Pancreas (tissue), 10 donors: ENCODE measurements around the gene MIEF1. TPM values are rescaled to one million over a fixed set of nuclear protein-coding genes. Genes with fewer than 3 reads are reported as not detected.

Experiments
- ATAC-seq, 4 donors: fragments of 200-7000 bp; cut with Tn5 transposase; one replicate each; pipeline versions ENCODE4 v1.8.0 to v1.9.1; 2020; ENCODE audit warnings: mild to moderate bottlenecking in 4 of 4, moderate library complexity in 4 of 4
- DNase-seq, 6 donors: peaks; one replicate each; pipeline ENCODE4 v3.0.0-alpha.2; 2020
- FAIRE-seq: peaks from 2 replicates; lab custom pipeline; 2012; peaks lifted over from hg19 to GRCh38; lab: Jason Lieb, UNC
- H3K27ac ChIP-seq, 4 donors: fragments of 200-600 bp; sonication (generic); 1 replicate in 3 of 4; 2 replicates in 1 of 4; pipeline versions ENCODE4 v1.5.0 to v1.8.0; 2020
- H3K27me3 ChIP-seq, 4 donors: fragments of 200-600 bp; one replicate each; pipeline ENCODE4 v1.8.0; 2021
- H3K36me3 ChIP-seq, 3 donors: fragments of 200-600 bp; sonication (generic) in 1 of 3; one replicate each; pipeline versions ENCODE4 v1.5.0 to v1.8.0; 2020 to 2021
- H3K4me1 ChIP-seq, 3 donors: fragments of 200-600 bp; one replicate each; pipeline ENCODE4 v1.8.0; 2021
- H3K4me3 ChIP-seq, 4 donors: fragments of 200-600 bp; sonication (generic) in 2 of 4; one replicate each; pipeline versions ENCODE4 v1.5.0 to v1.8.0; 2020 to 2021
- H3K9me3 ChIP-seq, 4 donors: fragments of 200-600 bp; one replicate each; pipeline ENCODE4 v1.8.0; 2021
- WGBS, 2 donors: extraction: QIAGEN DNeasy Blood & Tissue Kit; methylation state at CpG; one replicate each; pipeline ENCODE4 v1.1.7; 2013; 5-methylcytosine and 5-hydroxymethylcytosine counted together
- intact Hi-C, 3 donors: fragments of 100-400 bp; cut with DNase I; formaldehyde crosslinking; loops; one replicate each; pipeline versions ENCODE4 v1.11.1 to v1.14.2; 2022
- polyA plus RNA-seq, 2 donors: library from polyadenylated mRNA; stranded (reverse); fragments of 200-250 nt; gene quantifications; one replicate each; pipeline ENCODE4 v1.2.3, GENCODE V29; 2013
- total RNA-seq, 6 donors: library from RNA; stranded (reverse); fragmentation: NEBNext Ultra II Directional in 4 of 6; extraction: Animal tissue kit (Norgen Biotek cat#: 25700) in 4 of 6; gene quantifications; one replicate each; pipeline versions ENCODE4 v1.2.1 to v1.2.4, GENCODE V29; 2021 to 2023
- TF ChIP-seq, protein P1 (sequence below), 4 donors: fragments of 200-600 bp; sonication (generic) in 3 of 4; IDR thresholded peaks; one replicate each; pipeline versions ENCODE4 v1.5.0 to v1.8.0; 2021; ENCODE audit warnings: antibody characterized with exemption in 4 of 4
- donor health status: healthy with polysubstance abuse.
- donor health status: DM: no; HTN: no; CAD: no; lungs with moderate emphysema.
- donor health status: DM: no; HTN: no; CAD: no.
- donor health status: control.
- donor health status: control.
- donor health status: Bipolar disorder and iron deficiency.
- donor health status: DM: yes; HTN: yes; CAD: no.
- donor health status: DM: no; HTN: no; CAD: no.
- donor health status: DM: no; HTN: no; CAD: no.
- donor health status: DM: yes; HTN: yes; CAD: no.

Gene MIEF1
- total and polyA plus RNA-seq, 8 donors = 6.3 to 15.1 (median 11.1) TPM

DNA sequence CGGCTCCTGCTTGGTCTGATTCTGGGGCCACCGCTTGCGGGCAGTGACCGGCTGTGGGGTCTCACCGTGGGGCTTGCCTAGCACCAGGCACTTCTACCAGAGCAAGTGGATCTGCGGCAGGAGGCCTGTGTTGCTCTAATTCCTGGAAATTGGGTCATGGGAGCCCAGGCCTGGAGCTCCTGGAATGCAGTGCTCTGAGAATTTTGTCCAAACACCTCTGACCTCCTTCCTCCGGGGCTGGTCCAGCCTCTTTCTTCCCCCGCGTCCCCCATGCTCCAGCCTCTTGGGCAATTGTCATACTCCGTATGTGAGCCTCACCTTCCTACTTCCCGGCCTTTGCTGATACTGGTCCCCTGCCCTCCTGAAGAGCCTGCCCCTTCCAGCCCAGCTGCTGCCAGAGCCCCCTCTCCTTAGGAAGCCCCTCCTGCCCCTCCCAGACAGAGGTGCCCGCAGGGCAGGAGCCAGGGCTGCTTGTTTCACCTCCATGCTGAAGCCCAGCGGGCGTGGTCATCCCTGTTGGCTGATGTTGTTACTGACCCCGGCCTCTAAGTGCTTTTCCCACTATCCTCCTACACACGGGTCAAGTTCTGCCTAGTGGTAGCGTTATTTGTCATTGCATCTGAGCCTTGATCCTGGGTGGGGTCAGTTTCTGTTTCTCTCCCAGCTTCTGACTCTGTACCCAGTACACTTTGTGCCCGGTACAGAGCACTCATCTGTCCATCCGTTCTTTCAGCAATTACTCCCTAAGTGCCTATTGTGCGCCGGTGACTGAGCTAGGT lies 35.7 kb upstream of the MIEF1 start:
- intact Hi-C loops = no loop called here
- no peak overlapping the region for H3K4me3 ChIP-seq
- DNase-seq (no peak), FAIRE-seq (no peak), ATAC-seq (no peak)
- no peaks in the 10 kb centered on the region for H3K9me3 ChIP-seq
- H3K27me3 ChIP-seq = no peaks in the 10 kb centered on the region
- TF ChIP-seq, protein P1, sequence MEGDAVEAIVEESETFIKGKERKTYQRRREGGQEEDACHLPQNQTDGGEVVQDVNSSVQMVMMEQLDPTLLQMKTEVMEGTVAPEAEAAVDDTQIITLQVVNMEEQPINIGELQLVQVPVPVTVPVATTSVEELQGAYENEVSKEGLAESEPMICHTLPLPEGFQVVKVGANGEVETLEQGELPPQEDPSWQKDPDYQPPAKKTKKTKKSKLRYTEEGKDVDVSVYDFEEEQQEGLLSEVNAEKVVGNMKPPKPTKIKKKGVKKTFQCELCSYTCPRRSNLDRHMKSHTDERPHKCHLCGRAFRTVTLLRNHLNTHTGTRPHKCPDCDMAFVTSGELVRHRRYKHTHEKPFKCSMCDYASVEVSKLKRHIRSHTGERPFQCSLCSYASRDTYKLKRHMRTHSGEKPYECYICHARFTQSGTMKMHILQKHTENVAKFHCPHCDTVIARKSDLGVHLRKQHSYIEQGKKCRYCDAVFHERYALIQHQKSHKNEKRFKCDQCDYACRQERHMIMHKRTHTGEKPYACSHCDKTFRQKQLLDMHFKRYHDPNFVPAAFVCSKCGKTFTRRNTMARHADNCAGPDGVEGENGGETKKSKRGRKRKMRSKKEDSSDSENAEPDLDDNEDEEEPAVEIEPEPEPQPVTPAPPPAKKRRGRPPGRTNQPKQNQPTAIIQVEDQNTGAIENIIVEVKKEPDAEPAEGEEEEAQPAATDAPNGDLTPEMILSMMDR (IDR thresholded peaks at IDR 0.05) = no peak
- H3K4me1 ChIP-seq = peaks cover 0 to 4% (median 0%) of the 10 kb centered on the region in 3 donors
- H3K27ac ChIP-seq = no peak overlapping the region
- no peaks in the 10 kb centered on the region for H3K36me3 ChIP-seq
- WGBS, 2 donors = 79 to 88% methylated on average over 21 of the region's 21 CpGs

DNA sequence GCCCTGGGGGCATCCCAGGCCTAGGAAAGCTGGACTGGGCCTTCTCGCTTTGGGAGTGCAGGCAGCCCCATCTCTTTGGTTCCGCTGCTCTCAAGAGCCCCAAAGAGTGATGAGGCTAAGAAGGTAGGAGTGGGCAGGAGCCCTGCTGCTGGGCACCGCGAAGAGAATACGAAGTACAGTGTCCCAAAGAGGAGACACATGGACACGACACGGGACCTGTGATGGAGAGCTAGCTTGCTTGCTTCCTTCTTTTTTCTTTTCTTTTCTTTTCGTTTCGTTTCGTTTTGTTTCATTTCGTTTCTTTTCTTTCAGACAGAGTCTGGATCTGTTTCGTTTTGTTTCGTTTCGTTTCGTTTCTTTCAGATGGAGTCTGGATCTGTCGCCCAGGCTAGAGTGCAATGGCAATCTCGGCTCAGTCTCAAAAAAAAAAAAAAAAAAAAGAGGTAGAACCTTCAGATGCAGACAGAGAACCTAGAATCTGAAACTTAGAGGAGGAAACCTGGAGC lies 34.6 kb upstream of the MIEF1 start:
- no peaks in the 10 kb centered on the region for H3K27me3 ChIP-seq
- peaks cover 0 to 10% (median 0%) of the 10 kb centered on the region in 3 donors for H3K4me1 ChIP-seq
- intact Hi-C loops = no loop called here
- H3K9me3 ChIP-seq = no peaks in the 10 kb centered on the region
- H3K27ac ChIP-seq = no peak overlapping the region
- H3K36me3 ChIP-seq = no peaks in the 10 kb centered on the region
- DNase-seq (no peak), ATAC-seq (no peak), FAIRE-seq (no peak)
- 79 to 88% methylated on average over 17 of the region's 17 CpGs for WGBS, 2 donors
- TF ChIP-seq, protein P1 (IDR thresholded peaks at IDR 0.05) = no peak
- H3K4me3 ChIP-seq = no peak overlapping the region

DNA sequence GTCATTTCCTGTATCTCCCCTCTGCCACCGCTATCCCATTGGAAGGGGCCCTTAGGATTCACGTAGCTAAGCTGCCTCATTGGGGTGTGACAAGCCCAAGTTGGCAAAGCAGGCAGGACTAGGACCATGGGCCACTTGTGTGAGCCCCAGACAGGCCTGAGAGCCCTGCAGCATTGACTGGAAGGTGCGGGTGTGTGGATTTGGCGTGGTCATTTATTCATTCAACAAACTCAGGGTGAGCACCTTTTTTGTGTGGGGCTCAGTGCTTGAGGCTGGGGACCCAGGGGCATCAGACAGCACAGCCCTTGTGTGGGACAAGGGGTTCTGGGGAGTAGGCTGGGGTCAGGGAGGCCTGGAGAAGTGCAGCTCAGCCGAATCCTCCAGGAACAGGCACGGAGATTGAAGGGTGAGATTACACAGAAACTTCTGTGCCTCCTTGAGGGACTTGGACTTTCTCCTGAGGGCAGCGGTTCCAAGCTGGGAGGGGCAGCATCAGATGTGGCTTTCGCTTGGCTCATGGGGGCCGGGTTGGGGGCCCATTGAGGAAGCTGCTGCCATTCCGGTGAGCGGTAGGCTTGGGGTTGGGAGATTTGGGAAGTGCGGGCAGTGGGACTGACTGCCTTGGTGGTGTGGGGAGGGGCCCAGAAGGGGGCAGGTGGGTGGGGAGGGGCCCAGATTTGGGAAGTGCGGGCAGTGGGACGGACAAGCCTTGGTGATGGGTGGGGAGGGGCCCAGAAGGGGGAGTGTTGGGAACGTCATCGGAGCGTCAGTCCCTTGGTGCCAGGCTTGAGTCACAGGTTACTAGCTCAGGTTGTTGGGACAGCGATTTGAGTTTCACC lies 33.4 kb upstream of the MIEF1 start:
- DNase-seq = no peak
- no peak for FAIRE-seq
- no peak for ATAC-seq
- H3K27ac ChIP-seq = no peak overlapping the region
- TF ChIP-seq, protein P1 (IDR thresholded peaks at IDR 0.05) = no peak
- H3K4me3 ChIP-seq = no peak overlapping the region
- H3K4me1 ChIP-seq = peaks cover 0 to 10% (median 0%) of the 10 kb centered on the region in 3 donors
- intact Hi-C loops = no loop called here
- no peaks in the 10 kb centered on the region for H3K27me3 ChIP-seq
- no peaks in the 10 kb centered on the region for H3K36me3 ChIP-seq
- no peaks in the 10 kb centered on the region for H3K9me3 ChIP-seq
- 88 to 92% methylated on average over 18 of the region's 18 CpGs for WGBS, 2 donors

DNA sequence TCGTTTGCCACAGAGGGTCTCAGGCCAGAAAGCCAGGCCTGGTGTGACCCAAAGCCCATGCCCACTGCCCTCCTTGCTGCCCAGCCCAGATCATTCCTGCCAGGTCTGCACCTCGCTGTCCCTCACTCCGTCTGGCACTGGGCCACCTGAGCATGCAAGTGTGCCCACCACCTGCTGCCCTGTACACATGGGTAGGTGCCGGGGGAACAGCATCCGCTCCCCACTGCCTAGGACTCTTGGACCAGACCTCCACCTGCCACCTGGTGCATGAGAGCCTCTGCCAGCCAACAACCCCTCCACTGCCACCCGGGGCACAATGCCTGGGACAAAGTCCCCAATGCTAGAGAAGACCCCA lies 32.8 kb upstream of the MIEF1 start:
- H3K27me3 ChIP-seq = no peaks in the 10 kb centered on the region
- H3K4me3 ChIP-seq = no peak overlapping the region
- no peaks in the 10 kb centered on the region for H3K9me3 ChIP-seq
- TF ChIP-seq, protein P1 (IDR thresholded peaks at IDR 0.05) = no peak
- WGBS, 2 donors = 73 to 89% methylated on average over 6 of the region's 6 CpGs
- DNase-seq (peak in 1 of 6 donors; percentile 66), ATAC-seq (no peak), FAIRE-seq (no peak)
- intact Hi-C loops = no loop called here
- no peak overlapping the region for H3K27ac ChIP-seq
- no peaks in the 10 kb centered on the region for H3K36me3 ChIP-seq
- H3K4me1 ChIP-seq = peaks cover under 1 to 14% (median 4%) of the 10 kb centered on the region in 3 donors
